Measurements from ENCODE around the gene CCDC106.
A peak's percentile ranks its signal among the peaks of the same experiment; 100 is the strongest.

Gene CCDC106

GRCh38 chr19:55678121-55678671 is 30.2 kb downstream of the CCDC106 start:
- no peak overlapping the region for H3K4me3 ChIP-seq
- no peak for DNase-seq (ENCODE audit: low spot score)

GRCh38 chr19:55679343-55680257 is 31.6 kb downstream of the CCDC106 start:
- DNase-seq (ENCODE audit: low spot score): no peak
- H3K27ac ChIP-seq: no peak overlapping the region
- no peak for TF ChIP-seq CTCF (IDR thresholded peaks at IDR 0.05)
- no peak overlapping the region for H3K4me3 ChIP-seq

More at GRCh38 chr19:55678121-55678671, 30.2 kb downstream of the CCDC106 start:
- no peak for TF ChIP-seq CTCF (IDR thresholded peaks at IDR 0.05)
- peak overlapping the region in 1 of 2 donors; percentile 57 for H3K27ac ChIP-seq

GRCh38 chr19:55680339-55681130 is 32.5 kb downstream of the CCDC106 start:
- Histone ChIP-seq H3K27ac (no peak overlapping the region), H3K4me3 (no peak overlapping the region)
- no peak for DNase-seq (ENCODE audit: low spot score)
- TF ChIP-seq CTCF (IDR thresholded peaks at IDR 0.05): no peak

- Histone ChIP-seq H3K27ac (no peak overlapping the region), H3K4me3 (no peak overlapping the region)
- no peak for DNase-seq (ENCODE audit: low spot score)
- no peak for TF ChIP-seq CTCF (IDR thresholded peaks at IDR 0.05)
Measured at GRCh38 chr19:55681131-55682092, 33.4 kb downstream of the CCDC106 start.

- Histone ChIP-seq H3K4me3 (no peak overlapping the region), H3K27ac (no peak overlapping the region)
- no peak for TF ChIP-seq CTCF (IDR thresholded peaks at IDR 0.05)
- DNase-seq (ENCODE audit: low spot score): no peak
Measured at GRCh38 chr19:55683449-55684261, 35.6 kb downstream of the CCDC106 start.

Data from coronary artery (tissue), 2 donors.